ENCODE measurements around the gene MYO7B. TPM values are rescaled to one million over a fixed set of nuclear protein-coding genes. Genes with fewer than 3 reads are reported as not detected.

Gene MYO7B
- total RNA-seq, 2 experiments from 2014 or later, result 3.3 TPM; not detected in 1

- H3K4me3 ChIP-seq (ENCODE audit: low read depth, low read length, poor library complexity, severe bottlenecking), result no peak overlapping the region
- DNase-seq (ENCODE audit: low spot score), result no peak
- H3K27ac ChIP-seq (ENCODE audit: low read depth, low read length, poor library complexity, severe bottlenecking), result no peak overlapping the region
- no peaks in the 10 kb centered on the region for H3K79me2 ChIP-seq (ENCODE audit: insufficient read depth, low read depth, low read length)
- CTCF ChIA-PET (ENCODE audit: unreplicated experiment), result no interaction called here
- intact Hi-C loops (cut with micrococcal nuclease; ENCODE audit: unreplicated experiment), result no loop called here
- H3K4me1 ChIP-seq (ENCODE audit: insufficient read depth, low read length, poor library complexity, severe bottlenecking), result no peaks in the 10 kb centered on the region
- no peaks in the 10 kb centered on the region; the same call in 1 of the 2 replicates for H3K9me3 ChIP-seq (ENCODE audit: low read length)
- no peaks in the 10 kb centered on the region for H4K20me1 ChIP-seq (ENCODE audit: insufficient read depth, low read length)
- no peak overlapping the region for H3K4me2 ChIP-seq (ENCODE audit: low read length)
- TF ChIP-seq EZH2phosphoT487 (IDR thresholded peaks at IDR 0.05; ENCODE audit: borderline replicate concordance, low read depth, low read length) (no peak), CTCF (conservative IDR thresholded peaks at IDR 0.05; ENCODE audit: low read length) (no peak)
- POLR2A ChIA-PET, result no interaction called here
- no peak overlapping the region for H2AFZ ChIP-seq (ENCODE audit: low read length)
- no peaks in the 10 kb centered on the region for H3K9me2 ChIP-seq (ENCODE audit: insufficient read depth, low read length)
- H3K36me3 ChIP-seq (ENCODE audit: insufficient read depth, low read length), result no peaks in the 10 kb centered on the region
- BruUV-seq (replicated peaks), result no TSS peak
Observed at GRCh38 chr2:127661949-127662510, 126.5 kb downstream of the MYO7B start.

GRCh38 chr2:127662937-127663565, 127.6 kb downstream of the MYO7B start:
- no TSS peak for BruUV-seq (replicated peaks)
- Histone ChIP-seq H3K4me1 (ENCODE audit: insufficient read depth, low read length, poor library complexity, severe bottlenecking) (no peaks in the 10 kb centered on the region), H4K20me1 (ENCODE audit: insufficient read depth, low read length) (no peaks in the 10 kb centered on the region), H3K4me2 (ENCODE audit: low read length) (no peak overlapping the region), H3K9me2 (ENCODE audit: insufficient read depth, low read length) (no peaks in the 10 kb centered on the region), H2AFZ (ENCODE audit: low read length) (no peak overlapping the region), H3K4me3 (ENCODE audit: low read depth, low read length, poor library complexity, severe bottlenecking) (no peak overlapping the region), H3K27ac (ENCODE audit: low read depth, low read length, poor library complexity, severe bottlenecking) (no peak overlapping the region), H3K36me3 (ENCODE audit: insufficient read depth, low read length) (no peaks in the 10 kb centered on the region), H3K9me3 (ENCODE audit: low read length) (no peaks in the 10 kb centered on the region; the same call in 1 of the 2 replicates), H3K79me2 (ENCODE audit: insufficient read depth, low read depth, low read length) (no peaks in the 10 kb centered on the region)
- TF ChIP-seq EZH2phosphoT487 (IDR thresholded peaks at IDR 0.05; ENCODE audit: borderline replicate concordance, low read depth, low read length) (no peak), CTCF (conservative IDR thresholded peaks at IDR 0.05; ENCODE audit: low read length) (no peak)
- no peak for DNase-seq (ENCODE audit: low spot score)
- intact Hi-C loops (cut with micrococcal nuclease; ENCODE audit: unreplicated experiment), result no loop called here
- POLR2A ChIA-PET, result no interaction called here
- CTCF ChIA-PET (ENCODE audit: unreplicated experiment), result no interaction called here

DNA sequence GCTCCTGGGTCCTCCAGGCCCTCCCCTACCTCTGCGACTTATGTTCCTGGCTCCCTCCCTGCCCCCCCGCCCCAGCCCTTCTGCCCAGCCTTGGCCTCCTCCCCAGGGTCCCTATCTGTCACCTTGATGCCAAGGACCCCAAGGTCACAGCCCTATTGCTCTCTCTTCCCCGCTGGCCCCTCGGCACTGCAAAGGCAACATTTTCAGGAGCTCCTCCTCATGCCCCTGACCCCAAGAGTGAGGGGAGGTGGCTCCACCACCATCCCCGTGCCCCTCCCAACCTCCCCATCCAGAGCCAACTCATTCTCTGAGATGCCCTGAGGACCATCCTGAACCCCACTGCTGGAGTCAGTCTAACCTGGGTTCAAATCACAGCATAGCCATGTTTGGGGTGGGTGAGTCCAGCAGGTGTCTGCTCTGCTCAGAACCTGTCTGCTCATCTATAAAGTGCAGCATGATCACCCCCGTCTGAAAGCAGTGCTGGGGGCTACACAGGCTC, 128.1 kb downstream of the MYO7B start:
- TF ChIP-seq EZH2phosphoT487 (IDR thresholded peaks at IDR 0.05; ENCODE audit: borderline replicate concordance, low read depth, low read length), result no peak
- no peak for TF ChIP-seq CTCF (conservative IDR thresholded peaks at IDR 0.05; ENCODE audit: low read length)
- H3K36me3 ChIP-seq (ENCODE audit: insufficient read depth, low read length), result no peaks in the 10 kb centered on the region
- no peaks in the 10 kb centered on the region; the same call in 1 of the 2 replicates for H3K9me3 ChIP-seq (ENCODE audit: low read length)
- no peak for DNase-seq (ENCODE audit: low spot score)
- H3K4me1 ChIP-seq (ENCODE audit: insufficient read depth, low read length, poor library complexity, severe bottlenecking), result no peaks in the 10 kb centered on the region
- no peaks in the 10 kb centered on the region for H3K79me2 ChIP-seq (ENCODE audit: insufficient read depth, low read depth, low read length)
- H3K9me2 ChIP-seq (ENCODE audit: insufficient read depth, low read length), result no peaks in the 10 kb centered on the region
- no peak overlapping the region for H3K4me3 ChIP-seq (ENCODE audit: low read depth, low read length, poor library complexity, severe bottlenecking)
- intact Hi-C loops (cut with micrococcal nuclease; ENCODE audit: unreplicated experiment), result no loop called here
- ChIA-PET POLR2A (interaction anchor here (0.5 kb wide), 1 partner anchor 16 kb away, joined by 3 read pairs; no protein-coding TSS in a partner anchor), CTCF (ENCODE audit: unreplicated experiment) (no interaction called here)
- no TSS peak for BruUV-seq (replicated peaks)
- H3K27ac ChIP-seq (ENCODE audit: low read depth, low read length, poor library complexity, severe bottlenecking), result no peak overlapping the region
- H4K20me1 ChIP-seq (ENCODE audit: insufficient read depth, low read length), result no peaks in the 10 kb centered on the region
- no peak overlapping the region for H2AFZ ChIP-seq (ENCODE audit: low read length)
- H3K4me2 ChIP-seq (ENCODE audit: low read length), result no peak overlapping the region
